ENCODE data around the gene YLPM1.

DNA sequence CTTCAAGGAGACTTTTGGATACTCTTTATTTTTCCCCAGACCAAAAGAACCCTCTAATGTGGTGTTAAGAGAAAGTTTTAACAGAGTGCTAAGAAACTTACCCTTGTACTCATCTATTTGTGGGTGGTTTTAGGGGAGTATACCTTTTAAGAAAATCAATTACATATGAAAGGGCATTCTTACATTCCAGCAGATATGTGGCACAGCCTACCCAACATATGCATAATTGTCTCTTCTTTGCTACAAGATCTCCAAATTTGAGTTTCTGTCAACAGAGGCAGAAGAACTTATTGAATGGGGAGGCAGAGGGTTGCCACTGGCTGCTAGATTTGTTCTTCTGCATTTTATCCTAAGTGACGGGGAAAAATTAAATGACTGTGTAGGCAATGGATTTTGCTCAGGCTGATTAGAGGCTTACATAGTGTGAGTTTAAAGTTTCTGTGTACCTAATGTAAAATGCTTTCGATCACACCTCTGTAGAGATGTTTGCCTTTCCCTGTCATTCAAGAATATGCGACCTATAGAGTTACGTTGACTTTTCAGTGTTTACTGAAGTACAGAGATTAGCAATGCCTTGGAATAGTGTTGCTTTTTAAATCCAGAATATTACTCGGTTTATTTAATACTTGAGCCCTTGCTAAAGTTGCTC, 58.3 kb downstream of the YLPM1 start:
- TF ChIP-seq, protein P1, sequence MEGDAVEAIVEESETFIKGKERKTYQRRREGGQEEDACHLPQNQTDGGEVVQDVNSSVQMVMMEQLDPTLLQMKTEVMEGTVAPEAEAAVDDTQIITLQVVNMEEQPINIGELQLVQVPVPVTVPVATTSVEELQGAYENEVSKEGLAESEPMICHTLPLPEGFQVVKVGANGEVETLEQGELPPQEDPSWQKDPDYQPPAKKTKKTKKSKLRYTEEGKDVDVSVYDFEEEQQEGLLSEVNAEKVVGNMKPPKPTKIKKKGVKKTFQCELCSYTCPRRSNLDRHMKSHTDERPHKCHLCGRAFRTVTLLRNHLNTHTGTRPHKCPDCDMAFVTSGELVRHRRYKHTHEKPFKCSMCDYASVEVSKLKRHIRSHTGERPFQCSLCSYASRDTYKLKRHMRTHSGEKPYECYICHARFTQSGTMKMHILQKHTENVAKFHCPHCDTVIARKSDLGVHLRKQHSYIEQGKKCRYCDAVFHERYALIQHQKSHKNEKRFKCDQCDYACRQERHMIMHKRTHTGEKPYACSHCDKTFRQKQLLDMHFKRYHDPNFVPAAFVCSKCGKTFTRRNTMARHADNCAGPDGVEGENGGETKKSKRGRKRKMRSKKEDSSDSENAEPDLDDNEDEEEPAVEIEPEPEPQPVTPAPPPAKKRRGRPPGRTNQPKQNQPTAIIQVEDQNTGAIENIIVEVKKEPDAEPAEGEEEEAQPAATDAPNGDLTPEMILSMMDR (IDR thresholded peaks at IDR 0.05): no peak
- no peak for TF ChIP-seq POLR2A (IDR thresholded peaks at IDR 0.05)
